GM18499 (cell line): Measurements from ENCODE around the gene OR6P1.

Experiments used
- ATAC-seq: cut with Tn5 transposase; IDR thresholded peaks from one replicate; pipeline ENCODE4 v1.9.1; 2021; ENCODE audit warnings: moderate number of reproducible peaks; ENCODE audit not compliant: insufficient read depth, unreplicated experiment

Gene OR6P1

GRCh38 chr1:158570480-158570879 is at the start of gene OR6P1:
TSS of gene OR6P1 (minus strand) at chr1:158570580. CDS start at chr1:158563604, 6,976 bp downstream.
- ATAC-seq = no peak

GRCh38 chr1:158613764-158614163 is 43.4 kb upstream of the OR6P1 start:
- no peak for ATAC-seq

- no peak for ATAC-seq
Observed at GRCh38 chr1:158611916-158612315, 41.5 kb upstream of the OR6P1 start.

- no peak for ATAC-seq
Observed at GRCh38 chr1:158607296-158607695, 36.9 kb upstream of the OR6P1 start.

GRCh38 chr1:158604968-158605367 is 34.6 kb upstream of the OR6P1 start, which contains the start of gene OR10Z1:
TSS of gene OR10Z1 (plus strand) at chr1:158605268. CDS start at chr1:158606439, 1,171 bp downstream.
- ATAC-seq = no peak

GRCh38 chr1:158600735-158601134 is 30.4 kb upstream of the OR6P1 start:
- ATAC-seq = no peak

- ATAC-seq = no peak
Observed at GRCh38 chr1:158586942-158587341, 16.6 kb upstream of the OR6P1 start.

- ATAC-seq = no peak
Observed at GRCh38 chr1:158583962-158584361, 13.6 kb upstream of the OR6P1 start.

GRCh38 chr1:158579733-158580132 is 9.4 kb upstream of the OR6P1 start, which contains the start of gene OR10X1:
TSS of gene OR10X1 (minus strand) at chr1:158579899. CDS start at chr1:158579899, 0 bp downstream.
- no peak for ATAC-seq

- no peak for ATAC-seq
Observed at GRCh38 chr1:158577561-158577960, 7.2 kb upstream of the OR6P1 start.

GRCh38 chr1:158572226-158572625 is 1.8 kb upstream of the OR6P1 start:
- no peak for ATAC-seq

- no peak for ATAC-seq
Observed at GRCh38 chr1:158564608-158565007, 5.8 kb downstream of the OR6P1 start.

- no peak for ATAC-seq
Observed at GRCh38 chr1:158563853-158564252, 6.5 kb downstream of the OR6P1 start.

GRCh38 chr1:158559696-158560095 is 10.7 kb downstream of the OR6P1 start:
- no peak for ATAC-seq

- ATAC-seq = no peak
Observed at GRCh38 chr1:158554352-158554751, 16.0 kb downstream of the OR6P1 start, which contains the start of gene OR6Y1. TSS of gene OR6Y1 (minus strand) at chr1:158554405. CDS start at chr1:158548105, 6,300 bp downstream.

- no peak for ATAC-seq
Observed at GRCh38 chr1:158552296-158552695, 18.1 kb downstream of the OR6P1 start.

- ATAC-seq = no peak
Observed at GRCh38 chr1:158547533-158547932, 22.8 kb downstream of the OR6P1 start.

- ATAC-seq = no peak
Observed at GRCh38 chr1:158537609-158538008, 32.8 kb downstream of the OR6P1 start.

- no peak for ATAC-seq
Observed at GRCh38 chr1:158534496-158534895, 35.9 kb downstream of the OR6P1 start.

- ATAC-seq = no peak
Observed at GRCh38 chr1:158527190-158527815, 43.1 kb downstream of the OR6P1 start.

- ATAC-seq = no peak
Observed at GRCh38 chr1:158521666-158522058, 48.7 kb downstream of the OR6P1 start.

- ATAC-seq = no peak
Observed at GRCh38 chr1:158520955-158521665, 49.3 kb downstream of the OR6P1 start.
